ENCODE results near the gene ZNF701.

GRCh38 chr19:52532480-52532879, 37.6 kb upstream of the ZNF701 start:
- TF ChIP-seq CTCF (IDR thresholded peaks at IDR 0.05), result no peak
- TF ChIP-seq SP1 (CRISPR knock-in tag; conservative IDR thresholded peaks at IDR 0.05), result no peak
- no peak for TF ChIP-seq ZNF232 (CRISPR knock-in tag; IDR thresholded peaks at IDR 0.05)
- TF ChIP-seq USF2 (CRISPR knock-in tag; IDR thresholded peaks at IDR 0.05), result no peak

Data from WTC11 (cell line).